ENCODE measurements around the gene SCAPER.
"Not testable (repeated sequence)": the region's sequence is repeated elsewhere in the genome, so short reads cannot be mapped to it uniquely, and the experiment has no call there.

The SCAPER gene

DNA sequence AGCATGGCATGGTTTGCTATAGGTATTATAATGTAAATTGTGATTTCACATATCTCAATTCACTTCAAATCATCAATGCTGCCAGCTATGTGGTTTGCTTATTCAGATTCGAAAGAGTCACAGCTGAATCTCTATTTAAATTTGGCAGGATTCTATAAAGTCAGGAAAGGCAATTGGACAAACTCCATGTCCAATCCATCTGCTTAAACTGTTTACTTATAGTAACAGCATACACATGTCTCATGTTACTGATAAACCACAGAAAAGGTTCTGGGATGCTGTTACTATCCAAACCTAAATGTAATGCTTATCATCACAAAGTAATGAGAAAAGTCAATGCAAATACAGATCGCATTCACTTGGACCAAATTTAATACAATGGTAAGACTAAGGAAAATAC, 338.9 kb downstream of the SCAPER start:
- no peak for DNase-seq

GRCh38 chr15:76565366-76565765, 339.8 kb downstream of the SCAPER start:
- DNase-seq = no peak

DNA sequence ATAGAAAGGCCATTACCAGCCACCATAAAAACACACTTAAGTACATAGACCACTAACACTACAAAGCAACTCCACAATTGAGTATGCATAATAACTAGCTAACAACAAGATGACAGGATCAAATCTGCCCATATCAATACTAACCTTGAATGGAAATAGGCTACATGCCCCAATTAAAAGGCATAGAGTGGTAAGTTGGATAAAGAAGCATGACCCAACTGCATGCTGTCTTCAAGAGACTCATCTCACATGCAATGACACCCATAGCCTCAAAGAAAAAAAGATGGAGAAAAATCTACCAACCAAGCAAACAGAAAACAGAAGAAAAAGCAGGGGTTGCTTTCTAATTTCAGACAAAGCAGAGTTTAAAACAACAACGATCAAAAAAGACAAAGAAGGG, 349.9 kb downstream of the SCAPER start:
- DNase-seq = no peak

DNA sequence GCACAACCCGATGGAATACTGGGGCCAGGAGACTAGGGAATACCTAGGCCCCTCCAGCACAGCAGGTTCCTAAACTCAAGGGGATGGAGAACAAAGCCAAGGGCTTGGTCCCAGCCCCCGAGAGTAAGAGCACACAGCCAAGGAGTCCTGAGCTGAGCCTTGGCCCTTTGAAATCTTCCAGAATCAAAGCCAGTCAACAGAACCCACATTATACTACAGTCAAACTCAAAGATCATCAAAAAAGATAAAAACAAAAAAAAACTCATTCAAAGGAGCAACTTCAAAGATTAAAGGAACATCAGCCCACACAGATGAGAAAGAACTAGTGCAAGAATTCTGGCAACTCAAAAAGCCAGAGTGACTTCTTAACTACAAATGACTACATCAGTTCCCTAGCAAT, 351.6 kb downstream of the SCAPER start:
- no peak for DNase-seq

GRCh38 chr15:76553102-76553501, 352.0 kb downstream of the SCAPER start:
- DNase-seq = no peak

GRCh38 chr15:76546805-76547204, 358.3 kb downstream of the SCAPER start:
- no peak for DNase-seq

- DNase-seq = no peak
These were observed 371.1 kb downstream of the SCAPER start for GRCh38 chr15:76533995-76534394.

DNA sequence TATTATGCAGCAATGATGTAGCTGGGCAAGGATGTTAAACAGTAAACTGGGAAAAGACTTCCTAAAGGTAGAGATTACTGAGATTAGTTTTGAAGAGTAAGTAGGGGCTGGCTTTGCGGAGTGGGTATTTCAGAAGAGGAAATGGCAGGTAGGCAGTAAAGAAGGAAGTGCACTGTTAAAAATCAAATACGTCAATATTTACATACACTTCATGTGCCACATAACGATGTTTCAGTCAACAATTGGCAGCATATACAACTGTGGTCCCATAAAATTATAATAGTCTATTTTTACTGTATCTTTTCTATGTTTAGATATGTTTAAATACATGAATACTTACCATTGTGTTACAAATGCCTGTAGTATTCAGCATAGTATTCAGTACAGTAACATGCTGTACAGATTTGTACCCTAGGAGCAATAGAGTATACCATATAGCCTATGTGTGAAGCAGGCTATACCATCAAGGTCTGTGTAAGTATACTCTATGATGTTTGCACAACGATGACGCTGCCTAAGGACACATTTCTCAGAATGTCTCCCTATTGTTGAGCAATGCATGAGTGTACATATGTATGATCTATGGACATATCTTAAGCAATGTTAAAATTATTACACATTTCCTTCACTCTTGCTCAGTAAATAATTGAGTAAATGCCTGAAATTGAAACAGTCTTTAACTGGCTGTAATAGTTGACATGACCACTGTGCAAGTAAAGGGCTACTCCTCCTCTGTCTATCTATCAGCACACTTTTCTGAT, 371.9 kb downstream of the SCAPER start:
- no peak for DNase-seq

GRCh38 chr15:76529911-76530310, 375.2 kb downstream of the SCAPER start:
- DNase-seq = no peak

DNA sequence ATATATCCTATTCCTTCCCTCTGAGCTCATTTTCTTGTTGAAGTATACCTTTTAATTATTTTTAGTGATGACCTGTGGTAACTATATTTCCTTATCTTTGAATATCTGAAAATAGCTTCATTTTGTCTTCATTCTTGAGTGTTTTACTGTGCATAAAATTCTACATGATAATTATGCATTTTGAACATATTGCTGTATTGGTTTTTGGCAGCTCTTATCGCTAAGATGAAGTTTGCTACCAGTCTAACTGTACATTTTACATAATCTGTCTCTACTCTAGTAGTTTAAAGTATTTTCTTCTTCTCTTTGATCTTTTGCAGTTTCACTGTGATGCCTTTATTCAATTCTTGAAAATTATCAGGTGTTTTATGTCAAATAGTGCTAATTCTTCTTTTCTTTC, 379.0 kb downstream of the SCAPER start:
- DNase-seq = no peak

DNA sequence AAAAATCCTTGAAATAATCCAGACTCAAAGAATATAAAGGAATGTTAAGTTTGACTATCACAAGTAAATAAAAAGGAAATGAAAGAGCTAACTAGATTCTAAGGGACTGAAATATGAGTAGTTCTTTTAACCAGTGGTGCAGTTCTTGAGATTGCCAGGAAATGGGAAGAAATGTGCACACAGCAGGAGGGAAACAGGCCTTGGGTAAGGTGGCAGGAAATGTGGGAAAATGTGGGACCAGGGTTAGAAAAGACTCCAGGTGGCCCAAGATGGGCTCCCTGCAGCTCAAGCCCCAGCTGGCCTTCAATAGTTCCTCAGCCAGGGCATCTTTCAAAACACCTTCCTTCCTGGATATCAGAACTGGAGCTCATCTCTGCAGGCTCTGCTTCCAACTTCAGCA, 387.2 kb downstream of the SCAPER start:
- no peak for DNase-seq

DNA sequence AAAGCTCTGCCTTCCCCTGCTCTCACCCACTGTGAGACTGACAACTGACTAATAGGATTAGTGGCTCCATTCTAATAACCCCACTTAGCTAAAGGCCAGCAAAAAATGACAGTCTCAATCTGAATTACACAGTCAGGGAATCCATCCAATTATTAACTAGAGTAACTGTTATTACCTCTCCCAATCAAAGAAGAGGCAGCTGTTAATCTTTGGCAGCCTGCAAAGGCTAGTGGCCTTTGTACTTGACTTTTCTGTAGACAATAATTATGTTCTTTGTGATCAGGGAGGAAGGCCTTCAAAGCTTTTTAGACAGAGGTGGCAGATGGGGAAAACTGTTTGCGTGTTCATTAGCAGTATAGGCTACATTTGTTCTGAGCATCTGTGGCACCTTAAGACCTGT, 390.9 kb downstream of the SCAPER start:
- DNase-seq = no peak

DNA sequence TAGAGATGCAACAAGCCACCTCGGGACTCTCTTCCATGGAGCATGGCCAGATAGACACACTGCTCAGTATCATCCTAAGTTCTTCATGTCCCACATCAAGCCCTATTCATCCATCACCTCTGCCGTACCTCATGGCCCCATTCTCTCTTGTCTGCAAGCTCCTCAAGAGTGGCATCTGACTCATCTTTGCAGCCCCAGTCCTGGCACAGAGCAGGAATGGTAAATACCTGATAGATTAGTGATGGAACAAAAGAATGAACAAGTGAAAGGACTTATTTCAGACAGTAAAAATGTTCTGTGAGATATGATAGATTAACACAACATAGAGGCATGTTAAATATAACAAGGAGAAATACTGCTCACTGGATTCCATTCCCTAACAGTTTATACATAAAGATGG, 392.2 kb downstream of the SCAPER start:
- no peak for DNase-seq

DNA sequence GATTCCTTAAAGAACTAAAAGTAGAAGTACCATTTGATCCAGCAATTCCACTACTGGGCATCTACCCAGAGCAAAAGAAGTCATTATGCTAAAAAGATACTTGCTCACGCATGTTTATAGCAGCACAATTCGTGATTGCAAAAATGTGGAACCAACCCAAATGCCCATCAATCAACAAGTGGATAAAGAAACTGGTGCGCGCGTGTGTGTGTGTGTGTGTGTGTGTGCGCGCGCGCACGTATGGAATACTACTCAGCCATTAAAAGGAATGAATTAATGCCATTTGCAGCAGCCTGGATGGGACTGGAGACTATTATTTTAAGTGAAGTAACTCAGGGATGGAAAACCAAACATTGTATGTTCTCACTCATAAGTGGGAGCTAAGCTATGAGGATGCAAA, 394.5 kb downstream of the SCAPER start:
- not testable (repeated sequence) for DNase-seq

GRCh38 chr15:76503804-76504203, 401.3 kb downstream of the SCAPER start:
- DNase-seq = no peak

DNA sequence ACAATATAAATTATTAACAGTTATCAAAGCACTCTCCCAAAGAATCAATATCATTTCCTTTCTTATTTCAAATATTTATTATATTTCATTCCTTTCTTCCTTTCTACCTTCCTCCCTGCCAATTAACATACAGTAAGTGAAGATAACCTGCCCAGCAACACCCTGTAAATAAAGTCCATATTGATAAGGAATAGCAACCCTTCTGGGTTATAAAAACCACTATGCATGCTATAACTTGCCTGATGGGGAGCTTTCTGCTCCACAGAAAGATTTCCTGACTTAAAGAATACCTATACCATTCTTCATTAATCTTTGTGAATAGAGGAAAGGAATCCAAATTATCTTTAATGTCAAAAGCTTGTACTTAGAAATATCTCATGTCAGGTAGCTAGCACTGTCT, 402.0 kb downstream of the SCAPER start:
- DNase-seq = no peak

DNA sequence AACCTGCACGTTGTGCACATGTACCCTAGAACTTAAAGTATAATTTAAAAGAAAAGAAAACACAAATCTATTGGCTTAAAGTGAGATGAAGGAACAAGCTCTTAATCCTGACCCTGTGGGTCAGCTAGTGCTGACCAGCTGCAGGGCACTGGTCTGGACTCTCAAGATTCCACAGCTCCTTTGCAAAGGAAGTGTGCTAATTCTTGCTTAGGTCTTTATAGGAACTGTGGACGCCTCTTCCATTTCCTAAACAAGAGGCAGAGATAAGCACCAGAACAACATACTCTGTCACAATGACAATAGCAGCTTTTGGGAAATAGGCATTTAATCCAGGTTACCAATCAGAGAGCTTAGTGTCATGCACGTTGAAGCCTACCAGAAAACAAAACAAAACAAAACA, 402.5 kb downstream of the SCAPER start:
- no peak for DNase-seq

DNA sequence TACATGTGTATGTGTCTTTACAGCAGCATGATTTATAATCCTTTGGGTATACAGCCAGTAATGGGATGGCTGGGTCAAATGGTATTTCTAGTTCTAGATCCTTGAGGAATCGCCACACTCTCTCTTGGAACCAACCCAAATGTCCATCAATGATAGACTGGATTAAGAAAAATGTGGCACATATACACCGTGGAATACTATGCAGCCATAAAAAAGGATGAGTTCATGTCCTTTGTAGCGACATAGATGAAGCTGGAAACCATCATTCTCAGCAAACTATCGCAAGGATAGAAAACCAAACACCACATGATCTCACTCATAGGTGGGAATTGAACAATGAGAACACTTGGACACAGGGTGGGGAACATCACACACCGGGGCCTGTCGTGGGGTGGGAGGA, 403.0 kb downstream of the SCAPER start:
- DNase-seq = not testable (repeated sequence)

GRCh38 chr15:76501726-76502125, 403.4 kb downstream of the SCAPER start:
- no peak for DNase-seq

- no peak for DNase-seq
These were observed 404.1 kb downstream of the SCAPER start for GRCh38 chr15:76501011-76501410.

DNA sequence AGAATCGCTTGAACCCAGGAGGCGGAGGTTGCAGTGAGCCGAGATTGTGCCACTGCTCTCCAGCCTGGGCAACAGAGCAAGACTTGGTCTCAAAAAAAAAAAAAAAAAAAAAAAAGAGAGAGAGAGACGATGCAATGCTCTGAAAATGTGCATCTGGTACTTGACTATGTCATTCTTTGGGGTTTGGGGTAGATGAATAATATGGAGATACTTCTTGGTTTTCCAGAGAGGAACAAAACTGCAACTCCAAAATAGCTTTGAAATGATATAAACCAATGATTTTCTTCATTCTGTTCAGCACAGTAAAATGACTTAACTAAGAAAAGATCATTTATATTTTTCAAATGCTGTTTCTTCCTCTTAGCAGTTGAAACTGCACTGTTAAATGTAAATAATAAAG, 409.7 kb downstream of the SCAPER start:
- no peak for DNase-seq

DNA sequence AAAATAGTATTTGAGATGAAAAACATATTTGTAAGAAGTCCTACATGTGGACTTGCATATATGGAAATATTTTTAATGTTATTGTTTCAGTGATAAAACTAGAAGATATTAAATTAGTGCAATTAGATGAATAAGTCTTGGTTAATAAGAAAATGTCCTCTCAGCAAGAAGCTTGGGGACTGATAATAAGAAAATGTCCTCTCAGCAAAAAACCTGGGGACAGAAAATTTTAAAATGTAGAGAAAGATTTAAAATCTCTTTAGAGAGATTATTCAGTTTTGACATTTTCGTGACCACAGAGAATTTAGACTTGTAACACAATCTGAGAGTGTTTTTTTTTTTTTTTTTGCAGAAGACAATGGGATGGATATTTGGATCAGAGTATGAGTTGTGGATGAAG, 412.6 kb downstream of the SCAPER start:
- DNase-seq = no peak

DNA sequence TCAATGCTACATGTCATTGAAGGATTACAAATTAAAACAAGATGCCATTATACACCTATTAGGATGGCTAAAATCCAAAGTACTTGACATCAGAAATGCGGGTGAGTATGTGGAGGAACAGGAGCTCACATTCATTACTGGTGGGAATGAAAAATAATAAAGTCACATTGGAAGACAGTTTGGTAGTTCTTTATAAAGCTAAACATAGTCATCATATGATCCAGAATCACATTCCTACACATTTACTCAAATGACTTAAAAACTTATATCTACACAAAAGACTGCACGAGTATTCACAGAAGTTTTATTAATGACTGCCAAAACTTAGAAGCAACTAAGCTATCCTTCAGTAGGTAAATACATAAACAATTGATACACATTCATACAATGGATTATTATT, 421.4 kb downstream of the SCAPER start:
- DNase-seq = no peak

DNA sequence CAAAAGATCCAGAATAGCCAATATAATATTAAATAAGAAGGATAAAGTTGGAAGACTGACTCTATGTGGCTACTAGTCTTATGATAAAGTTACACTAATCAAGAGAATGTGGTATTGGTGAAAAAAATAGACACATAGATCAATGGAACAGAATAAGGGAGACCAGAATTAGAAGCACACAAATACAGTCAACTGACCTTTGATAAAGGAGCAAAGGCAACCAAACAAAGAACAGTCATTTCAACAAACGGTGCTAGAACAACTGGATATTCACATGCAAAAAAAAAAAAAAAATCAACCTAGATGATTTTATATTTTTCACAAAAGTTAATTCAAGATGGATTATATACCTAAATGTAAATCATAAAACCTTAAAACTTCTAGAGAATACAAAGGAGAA, 422.1 kb downstream of the SCAPER start:
- no peak for DNase-seq

- DNase-seq = no peak
These were observed 424.9 kb downstream of the SCAPER start for GRCh38 chr15:76480267-76480666.

- DNase-seq = no peak
These were observed 434.4 kb downstream of the SCAPER start for GRCh38 chr15:76470691-76471090.

All from NCI-H2107 (cell line).